NCI-H2081 treated with DMSO at 0.1 percent for 48 hours (cell line): ENCODE results near the gene NDE1.
"Not testable (repeated sequence)": the region's sequence is repeated elsewhere in the genome, so short reads cannot be mapped to it uniquely, and the experiment has no call there.

Experiments
- DNase-seq: peaks from one replicate; lab custom pipeline; 2025; lab: John Stamatoyannopoulos, UW

Gene NDE1

GRCh38 chr16:15650019-15650697, at the start of gene NDE1:
Gene NDE1 (plus strand): TSS chr16:15650245. CDS start chr16:15664779, 14,534 bp downstream.
- DNase-seq: no peak

GRCh38 chr16:15601212-15601879, 48.7 kb upstream of the NDE1 start:
- no peak for DNase-seq

- DNase-seq: no peak
These were observed 47.6 kb upstream of the NDE1 start for GRCh38 chr16:15602285-15603044.

DNA sequence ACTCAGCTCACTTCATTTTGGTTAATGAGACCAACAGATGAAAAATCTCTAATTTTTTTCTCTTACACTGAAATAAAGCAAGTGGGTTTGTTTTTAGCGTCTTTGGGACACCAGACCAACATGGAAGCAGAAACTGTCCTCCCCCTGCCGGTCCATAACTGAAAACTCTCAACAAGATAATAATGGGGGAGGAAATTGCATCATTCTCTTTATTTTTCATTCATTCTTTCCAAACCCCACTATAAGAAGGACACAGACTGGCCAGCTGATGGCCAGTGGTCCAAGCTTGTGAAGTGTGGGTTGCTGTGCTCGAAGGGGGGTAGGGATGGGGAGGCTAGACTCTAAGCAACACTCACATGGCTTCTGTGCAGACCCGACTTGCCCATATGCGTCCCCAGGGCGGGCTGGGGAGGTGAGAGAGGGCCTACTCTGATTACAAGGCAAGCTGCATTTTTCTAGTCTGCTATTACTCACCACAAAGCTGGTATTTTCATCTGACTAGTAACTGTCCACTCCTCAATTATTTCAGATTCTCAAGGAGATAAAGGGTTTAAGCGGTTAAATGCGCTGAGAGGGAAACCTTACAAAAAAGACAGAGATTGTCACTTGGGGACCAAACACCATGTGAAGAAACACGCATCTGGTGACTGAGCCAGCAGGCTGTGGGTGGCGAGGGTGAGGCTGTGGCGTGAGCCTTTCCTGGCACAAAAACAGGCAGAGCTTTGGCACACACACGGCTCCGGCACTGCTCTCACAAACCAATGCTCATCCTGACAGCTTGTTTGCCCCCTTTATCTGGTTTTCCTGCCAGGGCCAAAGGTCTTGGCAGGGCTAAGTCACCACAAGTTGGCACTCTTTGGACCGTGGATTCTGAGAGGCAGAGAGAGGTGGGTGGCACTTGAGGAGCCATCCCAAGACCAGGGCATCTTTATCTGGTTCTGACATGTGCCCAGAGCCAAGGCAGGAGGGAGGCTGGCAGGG, 45.3 kb upstream of the NDE1 start:
- no peak for DNase-seq

DNA sequence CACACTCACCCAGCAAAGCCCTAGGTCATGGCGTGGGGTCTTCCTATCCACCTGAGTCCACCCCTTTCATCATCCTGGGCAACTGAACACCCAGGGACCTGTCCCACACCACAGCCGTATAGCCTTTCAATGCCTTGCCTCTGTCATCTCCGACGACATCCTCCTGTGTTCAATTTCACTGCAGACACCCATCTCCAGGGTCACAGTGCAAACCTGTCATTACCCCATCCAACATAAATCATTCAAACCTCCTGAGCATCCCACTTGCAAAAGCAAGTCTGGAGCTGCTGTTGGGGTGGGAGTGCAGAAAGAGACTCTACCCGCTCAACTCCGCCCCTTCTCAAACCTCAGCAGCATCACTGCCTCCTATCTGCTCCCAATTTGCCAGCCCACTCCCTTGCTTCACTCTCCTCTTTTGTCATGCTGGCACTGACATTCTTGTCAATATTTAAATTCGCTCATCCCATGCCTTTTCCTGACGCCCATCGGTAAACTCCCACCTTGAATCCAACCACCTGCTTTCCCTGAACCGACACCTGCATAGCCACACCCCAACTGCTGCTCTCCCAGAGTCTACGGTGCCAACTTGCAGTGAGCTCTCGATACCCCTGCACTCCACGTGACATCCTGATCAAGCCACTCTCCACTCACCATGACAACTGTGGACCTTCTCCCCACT, 44.1 kb upstream of the NDE1 start:
- DNase-seq: no peak

GRCh38 chr16:15606518-15607220, 43.4 kb upstream of the NDE1 start:
- no peak for DNase-seq

- DNase-seq: not testable (repeated sequence)
These were observed 42.8 kb upstream of the NDE1 start for GRCh38 chr16:15607221-15607699.

GRCh38 chr16:15607700-15608396, 42.2 kb upstream of the NDE1 start:
- DNase-seq: no peak

DNA sequence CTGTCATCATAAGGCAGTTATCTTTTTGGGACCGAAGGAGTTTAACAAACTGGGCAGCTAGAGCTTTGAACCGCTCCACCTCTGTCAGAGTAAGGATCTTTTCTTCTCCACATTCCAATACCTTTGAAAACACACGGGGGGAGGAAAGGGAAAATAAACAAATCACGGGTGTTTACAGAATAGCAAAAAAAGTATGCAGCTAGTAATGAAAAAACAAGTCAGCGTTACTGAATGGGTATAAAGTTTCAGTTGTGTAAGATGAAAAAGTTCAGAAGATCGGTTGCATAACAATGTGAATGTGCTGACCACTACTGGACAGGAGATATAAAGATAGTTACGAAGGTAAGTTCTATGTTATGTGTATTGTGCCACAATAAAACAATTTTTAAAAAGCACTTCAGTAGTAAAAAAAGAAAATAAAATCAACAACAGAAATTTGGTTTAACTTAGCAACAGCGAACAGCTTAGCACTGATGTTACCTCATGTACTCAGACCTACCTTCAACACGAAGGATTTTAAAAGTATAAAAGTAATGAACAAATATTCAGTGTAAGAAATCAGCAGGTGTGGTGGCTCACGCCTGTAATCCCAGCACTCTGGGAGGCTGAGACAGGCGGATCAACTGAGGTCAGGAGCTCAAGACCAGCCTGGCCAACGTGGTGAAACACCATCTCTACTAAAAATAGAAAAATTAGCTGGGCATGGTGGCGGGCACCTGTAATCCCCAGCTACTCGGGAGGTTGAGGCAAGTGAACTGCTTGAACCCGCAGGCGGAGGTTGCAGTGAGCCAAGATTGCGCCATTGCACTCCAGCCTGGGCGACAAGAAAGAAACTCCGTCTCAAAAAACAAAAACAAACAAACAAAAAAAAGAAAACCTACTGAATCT, 41.4 kb upstream of the NDE1 start:
- no peak for DNase-seq

DNA sequence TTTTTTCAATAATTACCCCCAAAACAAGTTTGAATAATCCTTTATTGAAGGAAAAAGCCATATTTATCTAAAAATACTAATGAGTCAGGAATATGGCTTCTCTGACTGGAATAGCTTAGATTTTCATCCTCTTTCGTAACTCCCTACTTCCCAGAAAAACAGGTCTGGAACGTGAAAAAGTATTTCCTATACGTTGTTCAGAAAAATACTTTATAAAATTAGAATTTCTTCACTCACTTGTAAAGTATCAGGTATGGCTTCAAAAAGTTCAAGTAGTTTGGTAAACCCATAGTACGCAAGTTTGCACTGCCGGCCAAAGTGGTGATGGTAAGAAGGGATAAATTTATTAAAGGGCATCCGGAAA, 40.8 kb upstream of the NDE1 start:
- no peak for DNase-seq

DNA sequence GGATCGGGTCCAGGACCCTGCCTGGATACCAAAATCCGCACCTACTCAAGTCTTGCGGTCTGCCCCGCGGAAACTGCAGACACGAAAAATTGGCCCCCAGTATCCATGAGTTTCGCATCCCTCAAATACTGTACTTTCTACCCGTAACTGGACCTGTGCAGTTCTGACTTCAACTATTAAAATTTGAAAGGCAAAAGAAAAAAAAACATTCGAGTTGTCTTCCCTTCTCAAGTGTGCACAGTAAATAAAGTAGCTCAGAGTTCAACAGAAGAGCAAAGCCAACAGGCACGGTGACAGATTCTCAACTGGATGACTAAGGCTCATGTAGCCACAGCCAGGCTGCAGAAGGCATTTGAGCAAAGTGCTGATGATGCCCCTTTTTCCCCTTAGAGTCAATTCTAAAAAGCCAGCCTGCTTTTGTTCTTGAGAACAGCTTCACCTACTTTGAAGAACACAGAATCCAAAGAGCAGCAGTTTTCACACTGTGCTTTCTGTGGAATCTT, 39.6 kb upstream of the NDE1 start:
- DNase-seq: no peak

- no peak for DNase-seq
These were observed 38.4 kb upstream of the NDE1 start for GRCh38 chr16:15611610-15612009.

- DNase-seq: no peak
These were observed 36.4 kb upstream of the NDE1 start for GRCh38 chr16:15613676-15614075.

DNA sequence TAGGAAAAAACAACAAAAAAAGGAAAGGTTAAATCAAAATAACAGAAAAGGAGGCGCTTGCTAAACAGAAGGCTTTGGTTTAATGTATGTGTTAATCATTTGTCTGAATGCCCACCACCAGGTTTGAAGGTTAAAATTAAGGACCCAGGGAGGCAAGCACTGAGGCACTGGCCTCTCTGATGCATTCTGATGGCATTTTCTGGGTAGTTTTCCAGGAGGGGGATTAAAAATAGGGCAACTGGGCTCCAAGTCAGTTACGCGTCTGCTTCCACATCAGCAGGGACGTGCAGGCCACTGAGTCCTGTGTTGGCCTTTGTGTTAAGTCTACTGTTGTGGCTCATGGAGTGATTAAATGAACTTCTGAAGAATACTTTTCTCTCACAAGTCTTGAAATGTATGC, 34.0 kb upstream of the NDE1 start:
- no peak for DNase-seq

GRCh38 chr16:15616475-15617165, 33.4 kb upstream of the NDE1 start:
- no peak for DNase-seq

GRCh38 chr16:15617901-15618300, 32.1 kb upstream of the NDE1 start:
- DNase-seq: no peak

- no peak for DNase-seq
These were observed 31.7 kb upstream of the NDE1 start for GRCh38 chr16:15618392-15618791.

DNA sequence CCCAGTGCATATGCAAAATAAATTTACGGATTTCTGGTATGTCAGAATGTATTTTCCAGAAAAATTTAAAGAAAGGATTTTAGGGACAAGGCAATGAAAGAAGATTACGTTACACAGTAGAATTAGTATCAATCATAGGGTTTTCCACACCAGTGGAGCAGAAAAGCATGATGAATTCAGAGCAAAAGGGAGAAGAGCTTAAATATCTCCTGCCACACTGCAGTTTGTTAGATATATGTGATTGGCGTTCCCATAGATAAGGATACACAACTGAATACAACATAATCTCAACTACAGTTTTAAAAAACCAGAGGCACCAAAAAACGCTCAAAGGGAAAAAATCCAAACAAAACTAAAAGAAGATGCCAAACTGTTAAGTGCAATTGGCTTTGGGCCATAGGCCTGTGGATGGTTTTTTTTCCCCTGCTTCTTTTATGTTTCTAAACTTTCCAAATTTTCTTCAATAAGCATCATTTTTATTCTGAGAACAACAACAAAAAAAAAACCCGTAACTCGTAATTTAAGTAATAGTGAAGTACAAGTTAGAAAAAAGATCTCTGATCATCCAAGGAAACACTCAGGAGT, 29.3 kb upstream of the NDE1 start:
- no peak for DNase-seq
